Spleen (tissue), 7 donors: Measurements from ENCODE around the gene TBCD.

Source experiments
- CTCF ChIP-seq, 11 experiments: fragments of 200-600 bp in 7 of 11; fragments of 450-650 bp in 4 of 11; sonication (generic) in 4 of 11; IDR thresholded peaks in 8 of 11; conservative IDR thresholded peaks in 3 of 11; 1 replicate in 7 of 11; 2 replicates in 4 of 11; pipeline versions ENCODE4 v1.4.0 to v1.8.0; 2016 to 2021; ENCODE audit warnings: antibody characterized with exemption in 11 of 11, inconsistent platforms in 4 of 11, mild to moderate bottlenecking in 1 of 11
- POLR2A ChIP-seq, 3 donors: fragments of 450-650 bp; IDR thresholded peaks; one replicate each; pipeline ENCODE4 v1.5.1; 2017; ENCODE audit warnings: antibody characterized with exemption in 3 of 3, mild to moderate bottlenecking in 1 of 3
- donor health status: DM: no; HTN: no; CAD: no; lungs with moderate emphysema.
- donor health status: DM: no; HTN: no; CAD: no.
- donor health status: DM: no; HTN: no; CAD: no.

DNA sequence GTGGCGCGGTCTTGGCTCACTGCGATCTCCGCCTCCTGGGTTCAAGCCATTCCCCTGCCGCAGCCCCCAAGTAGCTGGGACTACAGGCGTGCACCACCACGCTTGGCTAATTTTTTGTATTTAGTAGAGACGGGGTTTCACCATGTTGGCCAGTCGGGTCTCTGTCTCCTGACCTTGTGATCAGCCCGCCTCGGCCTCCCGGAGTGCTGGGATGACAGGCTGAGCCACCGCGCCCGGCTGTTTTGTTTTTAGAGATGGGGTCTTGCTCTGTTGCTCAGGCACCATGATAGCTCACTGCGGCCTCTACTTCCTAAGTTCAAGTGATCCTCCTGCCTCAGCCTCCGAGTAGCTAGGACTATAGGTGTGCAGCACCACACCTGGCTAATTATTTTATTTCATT is 60.7 kb downstream of the TBCD start:
- TF ChIP-seq CTCF (IDR thresholded peaks at IDR 0.05 in 8 of 11, conservative IDR thresholded peaks at IDR 0.05 in 3 of 11) (no peak), POLR2A (IDR thresholded peaks at IDR 0.05) (no peak)
